Omental fat pad (tissue), 4 donors: ENCODE results near the gene STAT1. TPM values are rescaled to one million over a fixed set of nuclear protein-coding genes. Genes with fewer than 3 reads are reported as not detected.

Source experiments
- ATAC-seq: fragments of 150-250 bp; one replicate; pipeline ENCODE4 v1.9.1; 2016; ENCODE audit warnings: mild to moderate bottlenecking, moderate library complexity; ENCODE audit not compliant: low FRiP score
- DNase-seq: peaks from one replicate; pipeline ENCODE4 v3.0.0-alpha.2; 2019; ENCODE audit warnings: low spot score
- total RNA-seq, 4 donors: library from RNA; depleted of rRNA; stranded (reverse); fragments of >200 nt; gene quantifications; one replicate each; pipeline ENCODE4 v1.1.0, GENCODE V29; 2016
- TF ChIP-seq, protein P1 (sequence below), 3 donors: fragments of 450-650 bp; IDR thresholded peaks; one replicate each; pipeline ENCODE4 v1.5.1; 2016 to 2017; ENCODE audit warnings: antibody characterized with exemption in 3 of 3, mild to moderate bottlenecking in 3 of 3, moderate library complexity in 2 of 3

The STAT1 gene
- total RNA-seq, 4 donors from 2014 or later = 63.5 to 161 (median 95.1) TPM

DNA sequence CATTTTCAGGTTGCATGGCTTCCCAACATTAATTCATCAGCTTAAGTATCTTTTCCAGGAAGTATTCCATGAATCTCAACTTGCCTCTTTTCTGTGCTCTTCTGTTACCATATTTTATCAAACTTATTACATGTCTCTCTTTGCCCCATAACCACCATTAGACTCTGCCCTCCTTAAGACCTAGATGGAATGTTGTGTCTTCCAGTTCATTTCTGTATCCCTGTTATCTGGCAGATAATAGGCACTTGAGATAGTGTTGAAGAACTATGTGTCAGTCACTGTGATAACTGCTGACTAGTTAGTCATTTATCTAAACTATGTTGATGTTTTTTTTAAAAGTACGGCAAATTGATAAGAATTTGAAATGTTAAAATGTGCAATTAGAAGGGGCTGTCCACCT lies 91.6 kb downstream of the STAT1 start:
- TF ChIP-seq, protein P1, sequence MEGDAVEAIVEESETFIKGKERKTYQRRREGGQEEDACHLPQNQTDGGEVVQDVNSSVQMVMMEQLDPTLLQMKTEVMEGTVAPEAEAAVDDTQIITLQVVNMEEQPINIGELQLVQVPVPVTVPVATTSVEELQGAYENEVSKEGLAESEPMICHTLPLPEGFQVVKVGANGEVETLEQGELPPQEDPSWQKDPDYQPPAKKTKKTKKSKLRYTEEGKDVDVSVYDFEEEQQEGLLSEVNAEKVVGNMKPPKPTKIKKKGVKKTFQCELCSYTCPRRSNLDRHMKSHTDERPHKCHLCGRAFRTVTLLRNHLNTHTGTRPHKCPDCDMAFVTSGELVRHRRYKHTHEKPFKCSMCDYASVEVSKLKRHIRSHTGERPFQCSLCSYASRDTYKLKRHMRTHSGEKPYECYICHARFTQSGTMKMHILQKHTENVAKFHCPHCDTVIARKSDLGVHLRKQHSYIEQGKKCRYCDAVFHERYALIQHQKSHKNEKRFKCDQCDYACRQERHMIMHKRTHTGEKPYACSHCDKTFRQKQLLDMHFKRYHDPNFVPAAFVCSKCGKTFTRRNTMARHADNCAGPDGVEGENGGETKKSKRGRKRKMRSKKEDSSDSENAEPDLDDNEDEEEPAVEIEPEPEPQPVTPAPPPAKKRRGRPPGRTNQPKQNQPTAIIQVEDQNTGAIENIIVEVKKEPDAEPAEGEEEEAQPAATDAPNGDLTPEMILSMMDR (IDR thresholded peaks at IDR 0.05) = no peak
- ATAC-seq = no peak
- no peak for DNase-seq

DNA sequence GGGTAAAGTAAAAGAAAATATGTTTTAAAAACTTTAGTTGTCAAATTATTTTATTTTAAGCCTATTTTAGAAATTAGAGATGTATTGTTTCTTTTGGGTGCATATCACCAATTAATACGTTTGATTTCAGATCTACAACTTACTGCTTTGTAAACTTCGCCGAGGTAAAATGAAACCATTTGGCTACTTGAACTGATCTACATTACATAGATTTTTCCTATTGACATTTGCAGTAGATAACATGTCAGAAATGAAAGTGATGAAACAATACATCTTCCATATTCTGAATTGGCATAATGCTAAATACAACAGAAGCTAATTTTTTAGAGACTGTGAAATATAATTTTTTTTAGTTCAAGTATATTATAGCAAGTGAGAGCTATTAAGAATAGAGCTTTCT lies 93.9 kb downstream of the STAT1 start:
- no peak for DNase-seq
- no peak for ATAC-seq
- TF ChIP-seq, protein P1 (IDR thresholded peaks at IDR 0.05) = no peak

Other genes starting within 250 kb of the STAT1 start
- 100 to 1,000 TPM; 111 to 235 (median 146) TPM for gene GLS, start 133.3 kb downstream of the STAT1 start, total RNA-seq
- 10 to 100 TPM in 2 of 4 donors, 1 to 10 TPM in 2; 4.6 to 29.4 (median 10.5) TPM for gene STAT4, start 136.8 kb upstream of the STAT1 start, total RNA-seq
- 100 to 1,000 TPM in 1 of 4 donors, 10 to 100 TPM in 3; 37.7 to 118 (median 59.8) TPM for gene MYO1B, start 231.2 kb upstream of the STAT1 start, total RNA-seq